GM19099 (cell line): ENCODE data around the gene TMEM9B.

Experiments
- POLR2A ChIP-seq: IDR thresholded peaks from 3 replicates; pipeline ENCODE4 v1.6.1; 2011; ENCODE audit warnings: low read depth; ENCODE audit not compliant: insufficient read length; ENCODE audit errors: extremely low read depth

Gene TMEM9B

DNA sequence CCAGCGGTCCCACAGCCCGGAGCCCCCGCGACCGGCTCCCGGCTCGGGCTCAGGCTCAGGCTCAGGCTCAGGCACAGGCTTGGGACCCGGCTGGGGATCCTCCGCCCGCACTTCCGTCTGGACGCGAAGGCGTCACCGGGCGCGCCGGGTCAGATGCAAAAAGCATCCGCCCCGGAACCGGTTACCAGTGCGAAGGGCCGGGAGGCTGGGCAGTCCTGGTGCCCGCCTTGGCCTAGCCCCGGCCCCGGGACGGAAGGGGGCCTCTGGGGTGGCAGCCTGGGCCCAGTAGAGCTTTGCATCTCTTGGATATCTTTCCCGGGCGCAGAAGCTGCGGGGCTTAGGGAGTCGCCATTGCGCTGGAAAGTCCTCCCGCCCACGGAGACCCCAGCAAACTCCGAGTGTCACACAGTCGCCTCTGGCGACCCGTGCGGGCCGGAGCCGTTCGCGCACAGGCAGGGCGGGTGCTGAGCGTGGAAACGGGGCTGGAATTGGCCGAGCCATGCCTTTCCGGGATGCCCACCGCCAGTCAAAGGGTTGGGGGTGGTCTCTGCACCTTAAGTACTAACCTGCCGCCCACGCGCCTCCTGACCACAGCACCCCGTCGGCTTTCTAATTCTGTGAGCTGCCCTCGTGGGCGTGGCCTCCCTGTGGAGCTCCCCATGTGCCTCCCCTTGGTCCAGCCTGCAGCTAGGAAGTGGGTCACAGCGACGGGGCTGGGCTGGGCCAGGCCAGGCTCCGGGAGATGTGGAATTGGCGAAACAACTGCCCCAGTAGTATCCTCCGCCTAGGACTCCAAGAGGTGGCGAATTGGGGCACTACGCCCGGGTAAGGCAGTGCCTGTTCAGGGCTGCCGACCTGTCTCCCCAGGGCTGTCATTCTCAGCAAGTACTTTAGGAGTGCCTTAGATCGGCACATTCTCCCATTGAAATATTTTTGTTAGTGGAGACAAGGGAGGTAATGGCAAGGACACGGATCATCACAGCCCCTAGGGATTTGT, at the start of gene TMEM9B:
Gene TMEM9B (minus strand): TSS at position 119 of the 997 bp plus-strand sequence. CDS start 129 bp downstream, outside the sequence.
- TF ChIP-seq POLR2A = peak; percentile 87

DNA sequence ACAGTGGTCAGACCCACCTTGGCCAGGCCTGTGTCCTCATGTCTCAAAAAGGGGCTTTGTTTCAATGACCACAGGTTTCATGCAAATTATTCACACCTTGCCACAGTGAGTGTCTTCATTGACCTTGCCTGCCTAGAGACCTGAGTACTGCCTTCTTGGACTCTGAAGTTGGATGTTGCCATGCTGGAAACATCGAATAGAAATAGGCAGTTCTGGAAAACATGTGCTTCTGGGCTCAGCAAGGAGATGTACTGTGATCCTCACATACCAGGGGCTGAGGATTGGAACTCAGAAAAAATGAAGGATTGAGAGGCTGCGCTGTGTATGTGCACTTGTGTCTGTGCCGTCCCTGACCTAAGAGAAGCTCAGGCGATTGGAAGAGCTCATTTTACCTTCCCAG, 49.1 kb upstream of the TMEM9B start:
- no peak for TF ChIP-seq POLR2A

DNA sequence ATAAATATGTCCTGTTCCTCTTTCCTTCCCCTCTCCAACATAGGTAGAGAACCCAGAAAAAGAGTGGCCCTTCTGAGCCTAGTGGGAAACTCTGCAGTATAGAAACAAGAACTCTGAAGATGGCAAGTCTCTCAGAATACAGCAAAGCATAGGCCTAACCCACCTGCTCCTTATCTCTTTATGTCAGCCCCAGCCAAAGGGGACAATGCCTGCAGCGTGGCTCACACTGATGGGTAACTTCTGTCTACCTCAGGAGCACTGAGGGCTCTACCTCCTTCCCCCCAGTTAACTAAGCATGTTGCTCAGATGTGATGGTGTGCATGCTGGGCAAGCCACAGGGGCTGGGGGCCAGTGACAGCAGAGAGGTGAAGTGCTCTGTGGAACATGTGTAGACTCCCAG, 44.4 kb upstream of the TMEM9B start:
- no peak for TF ChIP-seq POLR2A

DNA sequence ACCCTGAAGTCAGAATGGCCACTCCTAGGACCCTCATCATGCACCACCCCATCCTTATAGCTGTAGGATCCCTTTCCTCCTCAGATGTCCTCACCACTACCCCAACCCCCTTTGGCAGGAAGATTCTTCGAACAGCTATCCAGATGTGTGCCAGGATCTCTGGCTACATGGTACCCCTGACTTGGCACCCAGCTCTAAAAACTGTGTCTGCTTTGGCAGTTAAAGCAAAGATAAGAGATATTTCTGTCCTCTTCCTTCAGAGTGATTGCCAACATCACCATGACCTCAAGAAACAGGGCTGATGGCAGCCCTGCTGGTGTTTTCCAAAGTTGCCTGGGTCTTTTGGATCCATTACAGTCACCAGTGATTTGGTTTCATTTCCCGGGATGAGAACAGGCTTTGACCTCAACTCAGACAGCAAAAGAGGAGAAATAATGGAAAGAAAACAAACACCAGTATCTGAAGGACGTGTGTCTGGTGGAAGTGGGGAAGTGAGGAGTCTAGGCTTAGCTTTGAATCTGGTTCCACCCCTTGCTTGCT, 43.8 kb upstream of the TMEM9B start:
- TF ChIP-seq POLR2A = no peak

DNA sequence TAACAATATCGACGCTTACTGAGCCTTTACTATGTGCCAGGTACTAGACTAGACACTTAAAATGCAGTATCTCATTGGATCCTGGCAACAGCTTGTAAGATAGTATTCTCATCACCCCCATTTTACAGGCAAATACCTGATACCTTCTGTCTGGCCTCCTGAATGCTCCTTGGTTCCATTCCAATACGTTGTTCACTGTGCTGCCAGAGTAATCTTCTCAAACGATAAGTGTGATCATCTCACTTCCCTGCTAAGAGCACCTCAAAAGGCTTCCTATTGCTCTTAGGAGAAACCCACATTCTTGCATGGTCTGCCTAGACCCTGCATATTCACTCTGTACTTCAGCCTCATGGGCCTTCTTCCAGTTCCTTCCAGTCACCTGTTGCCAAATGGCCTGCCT, 40.8 kb upstream of the TMEM9B start:
- no peak for TF ChIP-seq POLR2A

DNA sequence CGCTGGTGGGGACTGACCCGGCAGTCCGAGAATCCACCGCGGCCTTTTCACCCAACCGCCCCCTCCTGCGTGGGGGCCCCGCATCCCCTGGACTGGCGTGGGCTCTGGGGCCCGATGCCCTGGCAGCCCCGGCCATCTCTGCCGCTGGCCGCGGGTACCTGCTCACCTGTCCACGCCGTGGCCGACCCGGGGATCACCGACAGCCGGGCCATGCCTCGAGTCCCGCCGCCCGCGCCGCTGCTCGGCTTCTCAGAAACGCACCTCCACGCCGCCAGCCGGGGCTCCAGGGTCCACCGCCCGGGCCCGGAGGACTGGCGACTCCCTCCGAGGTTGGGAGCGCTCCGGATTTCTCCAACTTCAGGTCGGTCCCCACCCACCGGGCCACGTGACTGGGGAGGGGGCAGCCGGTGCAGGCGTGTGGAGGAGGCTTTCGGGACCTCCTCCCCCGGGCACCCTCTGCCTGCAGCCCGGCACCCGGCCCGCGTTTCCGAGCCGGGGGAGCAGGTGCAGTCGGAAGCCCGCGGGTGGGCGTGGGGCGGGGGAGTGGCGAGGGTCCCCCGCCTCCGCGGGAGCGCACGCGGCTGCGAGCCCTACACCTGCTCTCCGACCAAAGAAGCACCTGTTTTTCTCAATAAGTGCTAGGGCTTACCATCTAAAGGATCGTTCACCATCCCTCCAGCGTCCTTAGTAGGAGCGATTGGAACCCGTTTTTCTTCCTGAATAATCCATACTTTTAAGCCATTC, 40.1 kb upstream of the TMEM9B start:
- no peak for TF ChIP-seq POLR2A

DNA sequence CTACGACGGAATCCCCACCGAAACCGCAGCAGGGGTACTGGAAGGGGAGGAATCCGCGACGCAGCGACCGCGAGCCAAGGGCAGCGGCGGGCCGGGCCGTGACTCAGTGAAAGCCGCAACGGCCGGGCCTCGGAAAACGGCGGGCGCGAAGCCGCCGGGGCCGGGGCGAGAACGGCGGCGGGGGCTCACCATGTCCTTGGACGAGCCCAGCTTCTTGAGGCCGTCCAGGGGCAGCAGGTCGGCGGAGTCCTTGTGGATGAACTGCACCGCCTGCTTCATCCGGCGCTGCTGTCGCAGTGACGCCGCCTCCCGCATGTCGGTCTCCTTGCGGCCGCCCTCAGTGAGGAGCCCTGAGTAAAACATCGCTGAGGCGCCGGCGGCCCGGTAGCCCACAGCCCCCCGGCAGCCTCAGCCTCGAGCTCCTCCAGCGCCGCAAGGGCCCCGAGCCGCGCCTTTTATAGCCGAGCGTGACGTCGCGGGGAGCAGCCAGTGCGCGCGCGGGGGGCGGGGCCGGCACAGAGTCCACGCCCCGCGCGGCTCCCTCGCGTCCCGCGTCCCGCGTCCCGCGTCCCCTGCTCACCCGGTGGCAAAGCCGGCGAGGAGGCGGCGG, 39.4 kb upstream of the TMEM9B start, which contains the start of gene NRIP3:
Gene NRIP3 (minus strand): TSS at position 429 of the 610 bp plus-strand sequence. CDS start 66 bp downstream, at position 363.
- TF ChIP-seq POLR2A = no peak

DNA sequence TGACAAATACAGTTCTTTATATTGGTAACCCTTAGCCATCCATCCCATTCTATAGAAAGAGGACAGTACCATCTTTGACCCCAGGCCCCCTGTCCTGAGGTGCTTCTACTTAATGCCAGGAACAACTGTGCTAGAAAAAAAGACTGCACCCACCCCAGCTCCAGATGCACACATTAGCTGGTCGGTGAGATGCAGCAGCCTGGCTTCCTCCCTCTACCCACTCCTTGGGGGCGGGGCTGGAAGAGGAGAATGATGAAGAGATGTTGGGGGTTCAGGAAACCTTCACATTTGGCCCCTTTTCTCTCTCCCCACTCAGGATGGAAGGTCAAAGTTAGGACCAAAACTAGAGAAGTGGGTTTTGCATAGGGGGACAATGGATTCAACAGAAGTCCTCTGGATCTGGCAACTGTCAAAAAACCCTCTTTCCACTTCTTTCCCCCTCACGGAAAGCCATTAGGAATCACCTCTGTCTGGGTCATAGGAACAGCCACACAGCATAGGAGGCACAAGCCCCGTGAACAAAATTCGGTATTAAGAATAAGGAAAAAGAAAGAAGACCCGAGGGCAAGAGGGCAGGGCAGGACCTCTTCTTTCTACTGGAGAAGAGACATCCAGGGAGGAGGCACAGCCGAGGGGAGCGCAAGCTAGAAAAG, 38.8 kb upstream of the TMEM9B start:
- TF ChIP-seq POLR2A = no peak

DNA sequence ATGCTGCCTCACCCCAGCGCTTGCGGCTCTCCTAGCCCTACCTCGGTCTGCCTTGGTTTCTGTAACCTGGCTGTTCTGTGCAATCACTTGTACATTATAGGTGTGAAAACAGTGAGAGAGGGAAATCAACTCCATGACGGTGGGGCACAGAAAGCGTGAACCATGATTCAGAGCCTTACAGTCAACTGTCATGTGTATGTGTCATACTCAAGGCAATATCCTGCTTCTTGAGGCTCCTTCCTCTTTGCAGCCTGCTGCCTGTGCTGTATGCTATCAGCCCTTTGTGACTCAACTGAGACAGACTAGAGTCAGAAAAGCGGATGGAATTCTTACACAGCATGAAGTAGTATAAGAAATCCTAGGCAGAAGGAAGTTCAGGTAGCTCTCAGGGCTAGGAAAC, 37.5 kb upstream of the TMEM9B start:
- no peak for TF ChIP-seq POLR2A

DNA sequence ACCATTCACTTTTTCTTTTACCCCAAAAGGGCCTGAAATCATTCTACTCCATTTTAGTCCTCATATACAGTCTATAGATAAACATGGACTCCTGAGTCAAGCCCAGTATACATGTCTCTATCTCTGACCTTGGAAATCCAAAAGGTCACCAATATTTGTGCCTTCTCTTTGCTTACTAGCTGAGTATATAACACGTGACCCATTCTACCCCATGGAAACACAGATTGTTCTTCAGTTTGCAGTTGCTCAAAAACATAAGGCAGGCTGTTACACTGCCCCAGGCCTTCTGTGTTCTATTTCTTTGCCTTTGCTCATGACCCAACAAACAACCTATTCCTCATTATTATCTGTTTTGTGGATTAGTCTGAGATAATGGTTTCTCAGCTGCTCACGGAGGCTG, 33.8 kb upstream of the TMEM9B start:
- no peak for TF ChIP-seq POLR2A

DNA sequence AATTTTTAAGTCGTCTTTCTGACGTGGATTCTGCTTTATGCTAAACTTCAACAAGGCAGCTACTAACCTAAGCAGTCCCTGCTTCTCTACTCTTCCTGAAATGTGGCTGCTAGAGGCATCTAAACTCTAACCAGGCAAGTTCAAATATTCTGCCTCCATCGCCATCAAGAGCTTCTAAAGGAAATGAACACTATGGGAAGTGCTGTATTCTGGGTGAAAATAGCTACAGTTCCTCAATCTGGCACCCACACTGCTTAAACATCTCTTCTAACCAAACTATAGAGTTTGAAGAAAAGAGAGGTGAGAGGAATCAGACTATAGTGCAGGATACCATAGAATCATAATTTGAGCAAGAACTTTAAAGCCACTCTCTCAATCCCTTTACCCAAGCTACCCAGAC, 33.2 kb upstream of the TMEM9B start:
- no peak for TF ChIP-seq POLR2A

DNA sequence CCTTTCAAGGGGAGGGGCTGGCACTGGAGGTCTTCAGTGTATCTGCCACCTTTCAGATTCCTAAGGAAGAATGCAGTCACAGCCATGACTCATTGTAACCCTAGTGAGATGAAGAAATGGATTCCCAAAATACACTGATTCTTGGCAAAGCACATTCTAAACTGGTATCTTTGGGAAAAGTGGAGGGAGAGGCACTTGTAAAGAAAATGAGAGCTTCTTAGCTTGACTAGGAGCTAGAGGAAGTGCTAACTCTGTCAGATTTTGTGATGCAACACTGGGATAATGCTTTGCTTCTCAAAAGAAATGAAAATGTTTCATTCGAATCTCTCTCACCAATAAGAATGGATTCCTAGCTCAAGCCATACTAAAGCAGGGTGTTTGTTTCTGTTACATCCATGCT, 25.2 kb upstream of the TMEM9B start:
- TF ChIP-seq POLR2A = no peak

DNA sequence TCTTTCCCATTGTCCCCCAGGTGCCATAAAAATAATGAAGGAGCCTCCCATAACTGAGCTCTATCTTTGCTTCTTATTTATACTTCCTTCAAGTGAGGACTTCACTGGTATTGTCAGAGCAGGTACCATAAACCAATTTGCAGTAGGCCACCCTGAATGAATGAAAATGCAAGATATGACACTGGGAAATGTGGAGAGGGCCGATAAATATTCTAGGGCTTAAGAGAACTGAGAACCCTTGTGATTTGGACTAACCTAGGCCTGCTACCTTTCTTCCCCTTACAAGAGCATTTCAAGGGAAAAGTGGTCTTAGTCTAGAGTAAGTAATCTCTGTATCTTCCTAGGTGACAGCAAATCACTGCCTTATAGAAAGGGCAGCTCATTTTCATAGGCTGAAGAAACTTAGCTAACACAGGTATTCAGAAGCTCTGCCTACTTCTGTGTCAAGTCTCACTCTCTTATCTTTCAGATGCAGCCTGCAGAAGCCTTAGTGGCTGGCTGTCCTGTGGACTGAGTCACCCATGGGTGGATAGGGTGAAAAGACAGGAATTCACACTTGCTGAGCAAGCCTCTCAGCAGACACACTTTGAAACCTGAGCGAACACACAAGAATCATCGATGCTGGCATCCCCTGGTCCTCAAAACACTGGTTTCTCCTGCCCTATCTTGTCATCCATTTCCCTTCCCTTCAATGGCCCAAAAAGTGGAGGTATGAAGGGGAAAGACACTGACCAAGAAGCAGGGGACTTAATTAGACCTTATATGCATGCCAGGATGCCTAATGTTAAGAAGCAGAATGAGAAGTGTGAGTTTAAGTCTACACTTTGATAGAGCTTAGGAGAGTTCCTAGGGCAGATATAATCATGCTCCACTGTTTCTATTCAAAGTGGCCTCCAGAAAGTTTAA, 24.3 kb upstream of the TMEM9B start:
- TF ChIP-seq POLR2A = no peak
